ENCODE data around the gene ZBTB44. TPM values are rescaled to one million over a fixed set of nuclear protein-coding genes. Genes with fewer than 3 reads are reported as not detected.
"Not testable (repeated sequence)": the region's sequence is repeated elsewhere in the genome, so short reads cannot be mapped to it uniquely, and the experiment has no call there.

ZBTB44 gene, protein sequence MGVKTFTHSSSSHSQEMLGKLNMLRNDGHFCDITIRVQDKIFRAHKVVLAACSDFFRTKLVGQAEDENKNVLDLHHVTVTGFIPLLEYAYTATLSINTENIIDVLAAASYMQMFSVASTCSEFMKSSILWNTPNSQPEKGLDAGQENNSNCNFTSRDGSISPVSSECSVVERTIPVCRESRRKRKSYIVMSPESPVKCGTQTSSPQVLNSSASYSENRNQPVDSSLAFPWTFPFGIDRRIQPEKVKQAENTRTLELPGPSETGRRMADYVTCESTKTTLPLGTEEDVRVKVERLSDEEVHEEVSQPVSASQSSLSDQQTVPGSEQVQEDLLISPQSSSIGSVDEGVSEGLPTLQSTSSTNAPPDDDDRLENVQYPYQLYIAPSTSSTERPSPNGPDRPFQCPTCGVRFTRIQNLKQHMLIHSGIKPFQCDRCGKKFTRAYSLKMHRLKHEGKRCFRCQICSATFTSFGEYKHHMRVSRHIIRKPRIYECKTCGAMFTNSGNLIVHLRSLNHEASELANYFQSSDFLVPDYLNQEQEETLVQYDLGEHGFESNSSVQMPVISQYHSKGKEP
- total RNA-seq, result 76.5 TPM

GRCh38 chr11:130314750-130315285, at the start of gene ZBTB44:
Gene ZBTB44 (minus strand): TSS chr11:130314917. CDS start chr11:130261873, 53,044 bp downstream.
- peaks cover 32% of the 10 kb centered on the region for H3K4me1 ChIP-seq (ENCODE audit: insufficient read depth, low read length)

DNA sequence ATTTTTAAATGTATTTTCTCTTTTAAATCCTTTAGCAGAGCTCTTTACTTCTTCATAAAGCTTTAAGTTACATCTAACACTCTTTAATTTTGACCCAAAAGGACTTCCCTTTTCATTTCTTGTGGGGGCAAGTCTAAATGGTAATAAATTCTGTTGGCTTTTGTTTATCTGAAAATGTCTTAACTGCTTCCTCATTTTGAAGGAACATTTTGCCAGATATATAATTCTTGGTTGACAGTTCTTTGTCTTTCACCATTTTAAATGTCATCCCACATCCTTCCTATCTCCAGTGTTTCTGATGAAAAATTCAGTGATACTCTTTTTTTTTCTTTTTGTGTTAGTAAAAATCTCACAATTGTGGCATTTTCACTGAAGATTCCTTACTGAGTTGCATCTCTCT, 44.7 kb upstream of the ZBTB44 start:
- Histone ChIP-seq H3K27me3 (ENCODE audit: insufficient read depth, low read length) (no peaks in the 10 kb centered on the region), H3K4me3 (ENCODE audit: low read length) (no peak overlapping the region), H3K4me1 (ENCODE audit: insufficient read depth, low read length) (no peaks in the 10 kb centered on the region), H3K9me3 (ENCODE audit: low read depth, low read length) (peaks cover 23% of the 10 kb centered on the region)

More at GRCh38 chr11:130314750-130315285, at the start of gene ZBTB44:
- H3K4me3 ChIP-seq (ENCODE audit: low read length), result peak within 1 kb of the TSS; percentile 78
- no peaks in the 10 kb centered on the region for H3K9me3 ChIP-seq (ENCODE audit: low read depth, low read length)
- H3K27me3 ChIP-seq (ENCODE audit: insufficient read depth, low read length), result no peaks in the 10 kb centered on the region

DNA sequence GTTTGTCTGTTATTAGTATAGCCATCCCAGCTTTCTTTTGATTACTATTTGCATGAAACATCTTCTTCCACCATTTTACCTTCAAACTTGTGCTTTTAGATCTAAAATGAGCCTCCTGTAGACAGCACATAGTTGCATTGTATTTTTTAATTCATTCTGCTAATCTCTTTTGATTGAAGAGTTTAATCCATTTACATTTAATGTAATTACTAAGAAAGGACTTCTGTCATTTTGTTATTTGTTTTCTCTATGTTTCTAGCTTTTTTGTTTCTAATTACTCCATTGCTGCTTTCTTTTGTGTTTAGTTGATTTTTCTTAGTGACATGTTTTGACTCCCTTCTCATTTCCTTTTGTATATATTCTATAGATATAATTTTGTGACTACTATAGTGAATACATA, 43.7 kb upstream of the ZBTB44 start:
- Histone ChIP-seq H3K9me3 (ENCODE audit: low read depth, low read length) (peaks cover 23% of the 10 kb centered on the region), H3K4me3 (ENCODE audit: low read length) (no peak overlapping the region), H3K27me3 (ENCODE audit: insufficient read depth, low read length) (no peaks in the 10 kb centered on the region), H3K4me1 (ENCODE audit: insufficient read depth, low read length) (no peaks in the 10 kb centered on the region)

DNA sequence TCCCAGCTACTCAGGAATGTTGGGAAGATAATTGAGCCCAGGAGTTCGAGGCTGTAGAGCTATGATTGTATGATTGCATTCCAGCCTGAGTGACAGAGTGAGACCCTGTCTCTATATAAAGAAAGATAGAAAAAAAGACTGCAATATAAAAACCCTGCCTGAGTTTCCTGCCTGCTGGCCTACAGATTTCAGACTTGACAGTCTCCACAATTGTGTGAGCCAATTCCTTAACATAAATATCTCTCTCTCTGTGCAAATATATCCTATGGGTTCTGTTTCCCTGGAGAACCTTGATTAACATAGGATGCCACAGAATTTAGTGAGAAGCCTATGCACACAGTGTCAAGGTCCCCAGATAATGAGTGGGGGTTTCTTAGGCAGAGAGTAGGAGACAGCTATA, 32.5 kb upstream of the ZBTB44 start:
- no peaks in the 10 kb centered on the region for H3K27me3 ChIP-seq (ENCODE audit: insufficient read depth, low read length)
- H3K4me1 ChIP-seq (ENCODE audit: insufficient read depth, low read length), result no peaks in the 10 kb centered on the region
- no peak overlapping the region for H3K4me3 ChIP-seq (ENCODE audit: low read length)
- no peaks in the 10 kb centered on the region for H3K9me3 ChIP-seq (ENCODE audit: low read depth, low read length)

DNA sequence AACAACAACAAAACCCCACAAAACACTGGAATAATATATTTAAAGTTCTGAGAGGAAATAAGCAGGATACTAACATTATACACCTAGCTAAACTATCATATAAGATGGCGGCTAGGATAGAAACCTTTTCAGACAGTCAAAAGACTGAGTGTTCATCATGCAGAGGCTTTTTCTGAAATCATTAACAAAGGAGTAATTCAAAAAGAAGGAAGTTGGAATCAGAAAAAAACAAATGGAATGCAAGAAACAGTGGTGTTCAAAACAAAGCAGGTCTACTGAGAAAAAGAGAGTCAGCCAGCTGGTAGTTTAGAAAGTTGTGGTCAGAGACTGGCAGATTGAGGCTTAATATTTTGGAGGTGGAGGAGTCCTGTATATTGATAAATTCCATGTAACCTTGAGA, 30.1 kb upstream of the ZBTB44 start:
- Histone ChIP-seq H3K4me3 (ENCODE audit: low read length) (no peak overlapping the region), H3K9me3 (ENCODE audit: low read depth, low read length) (peaks cover 5% of the 10 kb centered on the region), H3K27me3 (ENCODE audit: insufficient read depth, low read length) (no peaks in the 10 kb centered on the region), H3K4me1 (ENCODE audit: insufficient read depth, low read length) (no peaks in the 10 kb centered on the region)

DNA sequence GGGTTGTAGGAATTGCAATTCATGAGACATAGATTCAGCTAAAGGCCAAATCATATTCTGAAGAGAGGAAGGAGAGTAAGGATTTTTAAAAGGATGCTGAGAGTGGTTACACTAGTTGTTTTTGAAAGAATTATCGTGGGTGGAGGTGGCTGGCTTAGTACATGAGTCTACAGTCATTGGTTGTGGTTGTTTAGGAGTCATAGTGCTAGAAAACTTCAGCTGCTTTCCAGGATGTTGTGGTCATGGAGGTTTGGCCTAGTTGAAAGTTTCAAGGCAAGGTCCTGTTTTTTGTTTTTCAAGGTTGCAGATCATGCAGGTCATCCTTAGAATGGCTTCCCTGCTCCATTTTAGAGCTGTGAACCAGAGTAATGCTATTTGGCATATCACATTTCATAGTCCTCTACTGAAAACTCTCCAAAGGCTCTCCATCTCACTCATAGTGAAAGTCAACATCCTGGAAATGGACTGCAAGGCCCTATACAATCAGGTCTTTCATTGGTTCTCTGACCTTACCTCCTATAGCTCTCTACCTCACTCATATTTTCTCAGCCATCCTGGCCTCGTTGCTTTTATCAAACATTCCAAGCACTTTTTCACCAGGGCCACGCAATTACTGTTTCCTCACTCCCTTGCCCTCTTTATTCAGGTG, 26.1 kb upstream of the ZBTB44 start:
- peaks cover 5% of the 10 kb centered on the region for H3K9me3 ChIP-seq (ENCODE audit: low read depth, low read length)
- H3K4me1 ChIP-seq (ENCODE audit: insufficient read depth, low read length), result no peaks in the 10 kb centered on the region
- H3K4me3 ChIP-seq (ENCODE audit: low read length), result no peak overlapping the region
- no peaks in the 10 kb centered on the region for H3K27me3 ChIP-seq (ENCODE audit: insufficient read depth, low read length)

DNA sequence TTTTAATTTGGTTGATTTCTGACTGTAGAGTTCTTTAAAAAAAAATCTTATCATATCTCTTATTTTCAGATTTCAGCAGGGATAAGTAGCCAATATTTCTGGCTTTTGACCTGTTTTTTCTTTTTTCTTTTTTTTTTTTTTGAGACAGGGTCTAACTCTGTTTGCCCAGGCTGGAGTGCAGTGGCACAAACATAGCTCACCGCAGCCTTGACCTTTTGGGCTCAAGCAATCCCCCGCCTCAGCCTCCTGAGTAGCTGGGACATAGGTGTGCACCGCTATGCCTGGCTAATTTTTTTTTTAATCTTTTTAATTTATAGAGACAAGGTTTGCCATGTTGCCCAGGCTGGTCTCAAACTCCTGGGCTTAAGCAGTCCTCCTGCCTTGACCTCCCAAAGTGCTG, 23.9 kb upstream of the ZBTB44 start:
- Histone ChIP-seq H3K9me3 (ENCODE audit: low read depth, low read length) (peaks cover 5% of the 10 kb centered on the region), H3K27me3 (ENCODE audit: insufficient read depth, low read length) (no peaks in the 10 kb centered on the region), H3K4me3 (ENCODE audit: low read length) (no peak overlapping the region), H3K4me1 (ENCODE audit: insufficient read depth, low read length) (no peaks in the 10 kb centered on the region)

DNA sequence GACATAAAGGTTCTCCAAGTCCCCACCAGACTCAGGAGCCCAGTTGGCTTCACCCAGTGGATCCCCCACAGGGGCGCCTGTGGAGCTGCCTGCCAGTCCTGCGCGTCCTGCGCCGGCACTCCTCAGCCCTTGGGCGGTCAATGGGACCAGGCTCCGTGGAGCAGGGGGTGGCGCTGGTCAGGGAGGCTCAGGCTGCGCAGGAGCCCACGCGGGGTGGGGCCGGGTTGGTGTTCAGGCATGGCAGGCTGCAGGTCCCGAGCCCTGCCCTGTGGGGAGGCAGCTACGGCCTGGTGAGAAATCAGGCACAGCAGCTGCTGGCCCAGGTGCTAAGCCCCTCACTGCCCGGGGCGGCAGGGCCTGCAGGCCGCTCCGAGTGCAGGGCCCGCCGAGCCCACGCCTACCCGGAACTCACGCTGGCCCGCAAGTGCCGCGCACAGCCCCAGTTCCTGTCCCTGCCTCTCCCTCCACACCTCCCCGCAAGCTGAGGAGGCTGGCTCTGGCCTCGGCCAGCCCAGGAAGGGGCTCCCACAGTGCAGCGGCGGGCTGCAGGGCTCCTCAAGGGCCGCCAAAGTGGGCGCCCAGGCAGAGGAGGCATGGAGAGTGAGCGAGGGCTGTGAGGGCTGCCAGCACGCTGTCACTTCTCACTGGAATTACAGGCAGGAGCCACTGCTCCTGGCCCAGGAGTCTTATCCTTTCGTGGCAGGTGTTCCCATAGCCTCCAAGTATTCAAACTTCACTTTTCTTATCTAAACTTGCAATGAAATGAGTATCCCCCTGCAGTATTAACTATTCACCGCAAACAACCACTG, 22.8 kb upstream of the ZBTB44 start:
- Histone ChIP-seq H3K4me1 (ENCODE audit: insufficient read depth, low read length) (no peaks in the 10 kb centered on the region), H3K27me3 (ENCODE audit: insufficient read depth, low read length) (no peaks in the 10 kb centered on the region), H3K4me3 (ENCODE audit: low read length) (no peak overlapping the region), H3K9me3 (ENCODE audit: low read depth, low read length) (peaks cover 5% of the 10 kb centered on the region)

DNA sequence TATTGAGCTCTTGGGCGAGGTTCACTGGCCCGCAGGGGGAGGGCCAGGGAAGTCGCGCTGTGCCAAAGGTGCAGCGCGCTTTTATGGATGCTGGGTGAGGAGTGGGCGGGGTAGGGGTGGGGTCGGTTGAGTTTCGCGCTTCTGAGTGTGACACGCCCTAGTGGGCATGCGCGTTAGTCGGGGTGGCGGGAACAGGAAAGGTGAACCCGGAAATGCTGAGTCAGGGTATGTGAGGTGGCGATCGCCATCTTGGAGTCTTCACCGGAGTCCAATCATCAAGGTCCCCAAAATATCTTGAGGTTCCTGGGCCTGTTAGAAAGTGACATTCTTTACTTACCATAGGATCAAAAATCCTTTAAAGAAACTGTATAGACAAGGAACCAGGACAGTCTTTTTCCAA, 16.7 kb upstream of the ZBTB44 start:
- not testable (repeated sequence) for H3K4me3 ChIP-seq (ENCODE audit: low read length); H3K27me3 ChIP-seq (ENCODE audit: insufficient read depth, low read length); H3K9me3 ChIP-seq (ENCODE audit: low read depth, low read length); H3K4me1 ChIP-seq (ENCODE audit: insufficient read depth, low read length)

GRCh38 chr11:130330101-130330684, 15.5 kb upstream of the ZBTB44 start:
- Histone ChIP-seq H3K27me3 (ENCODE audit: insufficient read depth, low read length) (no peaks in the 10 kb centered on the region), H3K4me3 (ENCODE audit: low read length) (no peak overlapping the region), H3K4me1 (ENCODE audit: insufficient read depth, low read length) (no peaks in the 10 kb centered on the region), H3K9me3 (ENCODE audit: low read depth, low read length) (no peaks in the 10 kb centered on the region)

- H3K9me3 ChIP-seq (ENCODE audit: low read depth, low read length), result no peaks in the 10 kb centered on the region
Measured at GRCh38 chr11:130328420-130328819, 13.7 kb upstream of the ZBTB44 start.

DNA sequence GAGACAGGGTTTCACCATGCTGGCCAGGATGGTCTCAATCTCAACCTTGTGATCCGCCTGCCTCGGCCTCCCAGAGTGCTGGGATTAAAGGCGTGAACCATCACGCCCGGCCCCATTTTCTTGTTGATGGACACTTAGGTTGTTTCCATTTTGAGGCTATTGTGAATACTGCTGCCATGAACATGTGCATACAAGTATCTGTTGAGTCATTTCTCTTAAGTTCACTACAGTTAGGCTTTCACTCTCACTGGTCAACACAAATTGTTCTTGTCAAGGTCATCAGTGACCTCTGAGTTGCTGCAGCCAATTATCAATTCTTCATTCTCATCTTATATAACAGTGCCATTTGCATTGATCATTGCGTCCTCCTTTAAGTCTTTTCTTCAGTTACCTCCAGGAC, 13.0 kb upstream of the ZBTB44 start:
- H3K27me3 ChIP-seq (ENCODE audit: insufficient read depth, low read length), result no peaks in the 10 kb centered on the region
- no peaks in the 10 kb centered on the region for H3K4me1 ChIP-seq (ENCODE audit: insufficient read depth, low read length)
- H3K4me3 ChIP-seq (ENCODE audit: low read length), result no peak overlapping the region
- no peaks in the 10 kb centered on the region for H3K9me3 ChIP-seq (ENCODE audit: low read depth, low read length)

More at GRCh38 chr11:130328420-130328819, 13.7 kb upstream of the ZBTB44 start:
- Histone ChIP-seq H3K27me3 (ENCODE audit: insufficient read depth, low read length) (no peaks in the 10 kb centered on the region), H3K4me1 (ENCODE audit: insufficient read depth, low read length) (no peaks in the 10 kb centered on the region), H3K4me3 (ENCODE audit: low read length) (no peak overlapping the region)

GRCh38 chr11:130325691-130326090, 11.0 kb upstream of the ZBTB44 start:
- H3K4me3 ChIP-seq (ENCODE audit: low read length), result no peak overlapping the region

More at GRCh38 chr11:130325691-130326090, 11.0 kb upstream of the ZBTB44 start:
- Histone ChIP-seq H3K27me3 (ENCODE audit: insufficient read depth, low read length) (no peaks in the 10 kb centered on the region), H3K9me3 (ENCODE audit: low read depth, low read length) (peaks cover 6% of the 10 kb centered on the region), H3K4me1 (ENCODE audit: insufficient read depth, low read length) (no peaks in the 10 kb centered on the region)

Data from mononuclear cell (primary cell).